Measurements from ENCODE around the gene COL20A1.
"Not testable (repeated sequence)": the region's sequence is repeated elsewhere in the genome, so short reads cannot be mapped to it uniquely, and the experiment has no call there.

Gene COL20A1

GRCh38 chr20:63365601-63366389 lies 72.8 kb downstream of the COL20A1 start:
- DNase-seq, result no peak

GRCh38 chr20:63366390-63367365 lies 73.7 kb downstream of the COL20A1 start:
- DNase-seq, result no peak

GRCh38 chr20:63367446-63368055 lies 74.6 kb downstream of the COL20A1 start:
- DNase-seq, result no peak

DNA sequence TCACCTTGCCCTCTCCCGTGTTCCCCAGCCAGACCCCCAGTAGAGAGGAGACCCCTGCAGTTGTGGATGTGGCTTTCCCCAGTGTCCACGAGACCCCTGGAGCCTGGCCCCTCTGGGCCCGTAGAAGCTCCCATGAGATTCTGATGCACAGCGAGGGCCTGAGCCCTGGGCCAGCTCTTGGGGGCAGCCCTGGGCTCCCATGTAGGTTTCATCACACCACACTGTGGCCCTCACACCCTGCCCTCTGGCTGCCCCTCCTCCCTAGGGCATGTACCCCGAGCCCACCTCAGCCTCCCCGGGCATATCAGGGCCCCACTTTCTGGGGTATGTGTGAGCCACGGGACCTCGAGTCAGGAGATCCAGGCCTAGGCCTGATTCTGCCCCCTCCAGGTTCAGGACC lies 75.2 kb downstream of the COL20A1 start:
- DNase-seq, result no peak

DNA sequence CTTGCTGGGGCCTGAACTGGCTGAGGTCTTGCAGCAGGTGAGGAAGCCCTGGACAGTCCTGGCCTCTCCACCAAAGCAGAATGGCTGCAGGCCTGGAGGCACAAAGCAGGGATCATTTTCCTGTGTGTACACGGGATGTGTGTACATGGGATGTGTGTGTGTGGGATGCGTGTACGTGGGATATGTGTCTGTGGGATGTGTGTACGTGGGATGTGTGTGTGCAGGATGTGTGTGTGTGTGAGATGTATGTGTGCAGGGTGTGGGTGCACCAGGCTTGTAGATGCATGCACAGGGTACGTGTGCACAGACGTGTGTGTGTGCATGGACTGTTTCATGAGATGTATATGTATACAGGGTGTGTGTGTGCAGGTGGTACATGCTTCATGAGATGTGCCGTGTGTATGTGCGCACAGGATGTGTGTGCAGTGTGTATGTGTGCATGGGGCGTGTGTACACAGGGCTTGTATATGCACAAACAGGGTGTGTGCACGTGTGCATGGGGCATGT lies 76.1 kb downstream of the COL20A1 start:
- no peak for DNase-seq

GRCh38 chr20:63369724-63370617 lies 77.0 kb downstream of the COL20A1 start:
- DNase-seq, result no peak

DNA sequence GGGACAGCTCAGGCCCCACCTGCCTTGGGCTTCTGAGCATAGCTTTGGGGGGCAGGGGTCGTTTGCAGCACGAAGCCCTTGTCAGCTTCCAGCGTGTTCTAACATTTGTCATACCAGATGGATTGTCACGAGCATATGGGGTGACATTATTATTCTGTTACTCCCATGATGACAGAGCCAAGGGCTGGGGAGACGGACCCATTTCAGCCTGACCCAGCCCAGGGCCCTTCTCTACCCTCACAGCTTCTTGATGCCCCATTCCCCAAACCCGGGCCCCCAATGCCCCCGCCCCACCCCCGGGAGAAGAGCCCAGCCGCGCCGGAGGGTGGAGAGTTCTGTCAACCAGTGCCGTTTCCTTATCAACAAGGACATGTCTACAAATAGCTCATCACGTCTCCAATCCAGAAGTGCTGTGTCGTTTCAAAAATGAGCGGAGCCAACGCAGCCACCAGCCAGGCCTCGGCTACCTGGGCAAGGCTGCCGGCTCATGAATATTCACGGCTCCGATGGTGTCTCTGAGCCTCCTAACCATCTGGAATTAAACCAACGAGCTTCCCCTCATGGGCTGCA lies 77.7 kb downstream of the COL20A1 start:
- no peak for DNase-seq

GRCh38 chr20:63371291-63371865 lies 78.4 kb downstream of the COL20A1 start:
- DNase-seq, result no peak

- no peak for DNase-seq
These were observed 80.2 kb downstream of the COL20A1 start for GRCh38 chr20:63372971-63373885.

DNA sequence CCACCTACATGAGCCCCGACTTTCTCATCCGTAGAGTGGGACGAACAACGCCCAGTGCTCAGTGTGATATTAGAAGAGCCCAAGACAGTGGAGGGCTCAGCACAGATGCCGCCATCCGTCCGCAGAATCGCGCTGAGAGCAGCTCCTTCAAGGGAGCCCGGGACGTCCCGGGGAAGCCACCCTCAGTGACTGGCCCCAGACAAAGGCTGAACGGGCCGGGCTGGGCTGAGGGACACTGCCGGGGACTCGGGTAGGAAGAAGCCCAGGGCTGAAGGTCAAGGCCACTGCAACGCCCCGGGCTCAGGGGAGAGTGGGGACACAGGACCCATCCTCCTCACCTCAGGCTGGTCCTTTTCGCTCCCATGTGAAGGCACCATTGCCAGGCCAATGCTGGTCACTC lies 81.0 kb downstream of the COL20A1 start:
- DNase-seq, result no peak

DNA sequence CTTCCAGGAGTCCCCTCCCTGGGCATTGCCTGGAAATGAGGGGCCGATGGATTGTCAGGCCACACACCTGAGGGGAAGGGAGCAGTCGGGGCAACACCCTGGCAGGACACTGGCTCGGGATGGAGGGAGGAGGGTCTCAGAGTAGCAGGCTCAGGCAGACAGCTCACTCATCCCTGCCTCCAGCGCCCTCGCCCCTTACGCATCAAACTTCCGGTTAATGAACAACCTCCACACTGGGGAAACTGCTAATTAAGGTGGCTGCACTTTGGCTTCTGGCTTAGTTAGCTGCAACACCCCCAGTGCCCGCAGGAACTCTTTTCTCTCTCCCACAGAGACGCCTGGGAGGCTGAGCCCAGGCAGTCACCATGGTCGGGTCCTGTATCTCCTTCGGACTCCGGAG lies 81.5 kb downstream of the COL20A1 start:
- no peak for DNase-seq

- no peak for DNase-seq
These were observed 82.5 kb downstream of the COL20A1 start for GRCh38 chr20:63375438-63375837.

- no peak for DNase-seq
These were observed 83.6 kb downstream of the COL20A1 start for GRCh38 chr20:63376283-63377250.

DNA sequence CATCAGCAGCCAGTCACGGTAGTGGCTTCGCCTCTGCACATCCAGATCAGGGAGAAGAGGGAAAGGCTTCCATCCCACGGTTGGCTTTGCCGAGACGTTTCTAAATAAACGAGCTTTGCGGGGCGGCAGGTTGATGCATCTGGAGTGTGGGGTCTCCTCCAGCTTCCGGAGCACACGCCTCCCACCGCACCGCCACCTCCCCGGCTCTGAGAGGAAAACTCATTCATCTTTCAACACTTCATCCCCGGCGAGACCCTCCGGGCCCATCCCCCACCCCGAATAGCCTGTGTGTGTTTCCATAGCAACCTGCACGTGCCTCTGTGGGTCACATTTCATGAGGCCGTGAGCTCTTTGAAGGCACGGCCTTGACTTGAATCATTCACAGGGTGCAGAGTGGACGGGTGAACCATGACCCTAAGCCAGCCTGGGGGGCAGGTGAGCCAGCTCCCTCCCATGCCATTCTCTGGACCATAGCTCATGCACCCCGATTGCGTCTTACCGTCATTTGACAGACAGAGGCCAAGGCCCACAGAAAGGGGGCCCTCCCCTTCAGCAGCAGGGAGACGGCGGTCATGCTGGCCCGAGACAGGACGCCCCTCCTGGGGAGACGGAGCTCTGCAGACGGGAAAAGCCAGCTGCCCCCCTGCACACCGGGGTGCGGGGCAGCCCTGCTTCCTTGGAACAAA lies 84.4 kb downstream of the COL20A1 start:
- DNase-seq, result no peak

GRCh38 chr20:63377951-63378381 lies 85.0 kb downstream of the COL20A1 start:
- DNase-seq, result no peak

GRCh38 chr20:63378626-63379025 lies 85.6 kb downstream of the COL20A1 start:
- DNase-seq, result no peak

DNA sequence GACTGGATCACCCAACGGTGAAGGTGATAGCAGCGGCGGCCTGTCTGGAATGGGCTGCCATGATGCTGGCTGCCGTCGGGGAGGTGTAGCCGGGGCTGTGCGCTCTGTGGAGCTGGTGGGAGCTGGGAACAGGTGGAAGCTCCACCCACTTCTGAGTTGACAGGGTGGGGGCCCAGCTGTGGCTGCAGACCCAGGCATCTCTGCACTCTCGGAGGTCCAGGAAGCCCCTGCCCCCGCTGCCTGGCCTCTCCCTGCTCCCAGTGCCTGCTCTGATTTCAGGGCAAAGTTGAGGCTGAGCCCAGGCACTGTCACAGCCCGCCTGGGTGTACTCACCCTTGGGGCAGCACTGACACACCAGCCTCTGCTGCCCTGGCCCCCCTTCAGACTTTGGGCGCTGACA lies 86.3 kb downstream of the COL20A1 start:
- DNase-seq, result no peak

DNA sequence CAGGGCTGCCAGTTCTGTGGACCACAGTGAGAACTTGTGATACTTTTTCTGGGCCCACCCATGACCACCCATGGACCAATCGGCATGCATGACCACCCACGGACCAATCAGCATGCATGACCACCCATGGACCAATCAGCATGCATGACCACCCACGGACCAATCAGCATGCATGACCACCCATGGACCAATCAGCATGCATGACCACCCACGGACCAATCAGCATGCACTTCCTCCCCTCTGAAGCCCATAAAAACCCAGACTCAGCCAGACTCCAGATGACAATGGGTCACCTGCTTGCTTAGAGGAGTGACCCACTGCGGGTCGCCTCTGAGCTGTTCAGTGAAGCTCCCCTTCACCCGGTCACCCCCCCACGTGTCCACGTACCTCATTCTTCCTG lies 86.9 kb downstream of the COL20A1 start:
- DNase-seq, result not testable (repeated sequence)
